Activated CD4-positive, alpha-beta memory T cell treated with anti-CD3 and anti-CD28 coated beads for 36 hours (primary cell): ENCODE results near the gene GALNT14. TPM values are rescaled to one million over a fixed set of nuclear protein-coding genes. Genes with fewer than 3 reads are reported as not detected.

ENCODE experiments used
- CTCF ChIA-PET: fragments of 350-600 bp; sonication (Branson Sonifier 250); formaldehyde crosslinking; loops from one replicate; lab custom pipeline; 2021; ENCODE audit warnings: antibody characterized with exemption, inconsistent platforms; lab: Charles Lee
- POLR2A ChIA-PET: fragments of 350-600 bp; sonication (Branson Sonifier 250); formaldehyde crosslinking; loops from one replicate; lab custom pipeline; 2021; ENCODE audit warnings: antibody characterized with exemption; lab: Charles Lee
- DNase-seq: peaks from one replicate; pipeline ENCODE4 v3.0.0-alpha.2; 2020
- H3K27ac Mint-ChIP-seq: one replicate; pipeline ENCODE4 v1.8.0; 2021; ENCODE audit warnings: mixed read lengths
- H3K27me3 Mint-ChIP-seq: one replicate; pipeline ENCODE4 v1.8.0; 2021; ENCODE audit warnings: mixed read lengths
- H3K36me3 Mint-ChIP-seq: one replicate; pipeline ENCODE4 v1.8.0; 2021; ENCODE audit warnings: mixed read lengths
- H3K4me1 Mint-ChIP-seq: one replicate; pipeline ENCODE4 v1.8.0; 2021; ENCODE audit warnings: low read depth, mixed read lengths
- H3K4me3 Mint-ChIP-seq: one replicate; pipeline ENCODE4 v1.8.0; 2021; ENCODE audit warnings: mild to moderate bottlenecking, mixed read lengths
- H3K9me3 Mint-ChIP-seq: one replicate; pipeline ENCODE4 v1.8.0; 2021; ENCODE audit warnings: mixed read lengths
- intact Hi-C: fragments of 100-400 bp; cut with micrococcal nuclease; formaldehyde crosslinking; loops from one replicate; pipeline ENCODE4 v1.15.1; 2023
- total RNA-seq, 2 experiments: library from RNA; stranded (reverse); gene quantifications; one replicate each; pipeline ENCODE4 v1.2.3, GENCODE V29; 2021

Gene GALNT14
- total RNA-seq, 2 experiments from 2014 or later = 0.43 to 0.44 TPM

DNA sequence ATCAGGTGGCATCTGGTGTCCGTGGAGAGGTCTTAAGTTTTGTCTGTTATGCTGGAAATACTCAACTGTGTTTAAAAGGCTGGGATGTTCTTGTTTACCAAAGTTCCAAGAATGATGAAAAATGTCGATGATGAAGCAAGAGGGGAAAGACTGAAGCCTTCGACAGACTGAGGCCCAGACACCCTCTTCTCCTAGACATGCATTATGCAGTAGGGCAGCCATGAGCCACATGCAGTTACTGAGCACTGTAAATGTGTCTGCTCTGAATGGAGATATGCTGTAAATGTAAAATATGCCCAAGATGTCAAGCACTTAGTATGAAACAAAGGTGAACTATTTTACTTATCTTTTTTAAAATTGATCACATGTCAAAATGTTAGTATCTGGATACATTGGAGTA, 163.1 kb downstream of the GALNT14 start:
- H3K9me3 Mint-ChIP-seq = no peaks in the 10 kb centered on the region
- CTCF ChIA-PET = no interaction called here
- H3K27ac Mint-ChIP-seq = no peak overlapping the region
- peaks cover 9% of the 10 kb centered on the region for H3K27me3 Mint-ChIP-seq
- no peaks in the 10 kb centered on the region for H3K36me3 Mint-ChIP-seq
- H3K4me3 Mint-ChIP-seq = no peak overlapping the region
- peaks cover 2% of the 10 kb centered on the region for H3K4me1 Mint-ChIP-seq
- intact Hi-C loops = no loop called here
- POLR2A ChIA-PET = no interaction called here
- DNase-seq = no peak

DNA sequence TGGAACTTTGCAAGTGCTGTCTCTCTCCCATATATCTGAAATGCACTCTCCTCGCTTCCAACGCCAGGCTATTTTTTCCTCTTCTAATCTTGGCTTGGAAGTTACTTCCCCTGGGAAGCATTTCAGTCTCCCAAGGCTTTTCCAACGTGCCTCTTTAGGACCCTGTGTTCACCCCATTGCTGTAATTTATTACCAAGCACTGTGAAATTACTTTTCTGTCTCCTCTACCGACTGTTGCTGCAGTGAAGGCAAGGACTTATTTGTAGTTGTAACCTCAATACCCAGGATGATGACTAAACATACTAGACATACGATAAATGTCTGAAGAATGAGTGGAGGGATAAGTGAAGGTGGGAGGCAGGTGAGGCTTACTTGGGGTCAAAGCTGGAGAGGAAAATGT, 163.7 kb downstream of the GALNT14 start:
- CTCF ChIA-PET = no interaction called here

DNA sequence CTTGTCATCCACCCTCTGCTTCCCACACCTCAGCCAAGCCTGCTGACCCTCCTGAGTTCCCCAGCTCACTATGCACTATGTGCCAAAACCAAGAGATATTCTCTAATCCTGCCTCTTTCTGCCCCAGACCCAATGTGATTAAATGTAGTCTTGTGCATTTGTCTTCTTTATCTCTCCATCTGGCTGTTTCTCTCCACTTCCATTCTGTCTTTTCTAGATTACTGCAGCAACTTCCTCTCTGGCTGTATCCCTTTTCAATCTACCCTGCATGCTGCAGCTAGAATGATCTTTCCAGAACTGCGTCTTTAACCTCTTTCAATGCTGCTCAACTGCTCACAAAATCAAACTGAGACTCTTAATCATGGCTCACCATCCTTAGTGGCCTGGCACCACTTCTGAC, 164.1 kb downstream of the GALNT14 start:
- intact Hi-C loops = no loop called here
- ChIA-PET CTCF (no interaction called here), POLR2A (no interaction called here)
- no peaks in the 10 kb centered on the region for H3K9me3 Mint-ChIP-seq
- DNase-seq = no peak
- peaks cover 11% of the 10 kb centered on the region for H3K27me3 Mint-ChIP-seq
- peaks cover 2% of the 10 kb centered on the region for H3K4me1 Mint-ChIP-seq
- H3K4me3 Mint-ChIP-seq = no peak overlapping the region
- H3K27ac Mint-ChIP-seq = no peak overlapping the region
- no peaks in the 10 kb centered on the region for H3K36me3 Mint-ChIP-seq

More for the DNA sequence above, 163.7 kb downstream of the GALNT14 start:
- POLR2A ChIA-PET = no interaction called here
- Mint-ChIP-seq H3K4me1 (peaks cover 2% of the 10 kb centered on the region), H3K36me3 (no peaks in the 10 kb centered on the region), H3K9me3 (no peaks in the 10 kb centered on the region), H3K27ac (no peak overlapping the region), H3K27me3 (peaks cover 9% of the 10 kb centered on the region), H3K4me3 (no peak overlapping the region)
- intact Hi-C loops = no loop called here
- no peak for DNase-seq

DNA sequence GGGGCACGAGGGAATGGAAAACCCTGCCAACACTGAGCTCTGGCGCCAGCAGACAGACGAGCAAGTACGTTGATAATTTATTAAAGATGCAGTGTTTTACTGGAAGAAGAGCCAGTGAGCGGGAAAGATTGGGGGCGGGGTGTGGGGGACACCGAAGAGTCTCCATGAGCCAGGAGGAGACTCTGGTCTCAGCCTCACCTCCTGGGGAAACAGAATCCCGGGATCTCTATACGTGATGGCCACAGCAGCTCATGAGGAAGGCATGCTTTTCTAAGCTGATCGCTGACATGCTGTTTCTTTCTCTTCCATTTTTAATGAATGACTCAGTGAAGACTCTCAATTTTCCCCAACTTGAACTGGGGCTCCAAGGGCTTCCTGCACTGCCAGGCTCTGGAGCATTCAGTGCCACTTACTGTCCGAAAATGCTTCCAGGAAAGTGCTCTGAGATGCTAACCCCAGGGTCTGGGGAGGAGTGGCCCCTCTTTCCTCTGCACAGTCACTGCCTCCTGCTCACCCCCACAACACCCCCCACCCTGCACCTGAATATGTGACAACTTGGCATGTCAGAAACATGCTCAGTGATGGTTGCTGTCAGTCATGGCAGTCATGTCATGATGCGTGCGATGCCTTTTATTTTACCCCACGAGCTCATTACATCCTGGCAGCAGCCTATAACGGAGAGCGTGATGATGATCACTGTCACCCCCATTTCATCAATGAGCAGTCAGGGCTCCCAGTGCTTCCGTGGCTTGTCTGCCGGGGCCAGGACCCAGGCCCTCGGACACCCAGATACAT, 166.8 kb downstream of the GALNT14 start:
- no peaks in the 10 kb centered on the region for H3K36me3 Mint-ChIP-seq
- no peak for DNase-seq
- H3K27ac Mint-ChIP-seq = no peak overlapping the region
- no peaks in the 10 kb centered on the region for H3K9me3 Mint-ChIP-seq
- H3K4me1 Mint-ChIP-seq = no peaks in the 10 kb centered on the region
- H3K4me3 Mint-ChIP-seq = no peak overlapping the region
- intact Hi-C loops = no loop called here
- POLR2A ChIA-PET = no interaction called here
- H3K27me3 Mint-ChIP-seq = peaks cover 6% of the 10 kb centered on the region
- CTCF ChIA-PET = no interaction called here

DNA sequence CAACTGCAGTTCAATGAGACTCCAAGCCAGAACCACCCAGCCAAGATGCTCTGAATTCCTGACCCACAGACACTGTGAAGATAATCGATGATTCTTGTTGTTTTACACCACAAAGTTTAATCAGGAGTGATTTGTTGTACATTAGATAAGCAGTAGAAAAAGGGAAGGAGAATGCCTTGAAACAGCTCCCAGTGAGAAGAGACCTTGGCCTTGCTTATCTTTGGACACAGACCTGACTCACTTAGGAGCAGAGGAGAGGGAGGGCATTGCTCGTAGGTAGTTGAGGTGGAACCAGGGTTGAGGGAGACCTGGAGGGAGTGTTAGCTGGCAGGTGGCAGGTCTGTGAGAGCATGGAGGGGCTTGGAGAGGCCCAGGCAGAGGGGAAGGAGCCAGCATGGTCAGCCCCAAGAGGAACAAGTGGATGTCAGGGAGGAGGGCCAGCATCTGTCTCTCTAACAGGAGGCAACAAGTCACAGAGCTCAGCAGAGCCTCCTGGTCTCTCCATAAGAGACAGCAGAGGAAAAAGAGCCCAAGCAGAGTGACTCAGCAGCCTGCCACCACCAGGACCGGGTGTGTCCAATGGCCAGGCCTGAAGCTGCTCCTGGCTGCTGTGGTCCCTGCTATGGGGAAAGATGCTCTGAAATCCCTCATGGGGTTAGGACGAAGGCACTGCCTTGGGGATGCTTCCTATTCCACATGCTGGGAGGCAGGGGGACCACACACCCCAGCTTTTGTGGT, 169.4 kb downstream of the GALNT14 start:
- intact Hi-C loops = no loop called here
- Mint-ChIP-seq H3K36me3 (no peaks in the 10 kb centered on the region), H3K27ac (no peak overlapping the region), H3K27me3 (peaks cover 12% of the 10 kb centered on the region), H3K9me3 (no peaks in the 10 kb centered on the region), H3K4me1 (no peaks in the 10 kb centered on the region), H3K4me3 (no peak overlapping the region)
- no peak for DNase-seq
- ChIA-PET CTCF (no interaction called here), POLR2A (no interaction called here)

DNA sequence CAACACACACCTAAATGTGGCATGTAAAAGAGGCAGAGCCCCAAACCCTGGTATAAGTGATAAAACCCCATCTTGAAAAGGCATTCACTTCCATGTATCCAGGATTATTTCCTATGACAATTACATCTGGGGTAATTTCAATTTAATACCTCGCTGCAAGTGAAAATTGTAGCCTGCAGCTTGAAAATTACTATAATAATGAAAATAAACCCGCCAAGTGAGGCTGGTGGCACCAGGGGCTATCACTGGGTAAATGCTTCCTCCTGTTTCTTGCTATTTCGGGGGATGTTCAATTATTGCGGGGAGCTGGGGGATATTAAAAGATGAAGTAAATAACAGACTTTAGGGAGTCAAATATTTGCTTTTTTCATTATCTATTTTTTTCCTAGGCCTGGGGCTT, 171.5 kb downstream of the GALNT14 start:
- ChIA-PET CTCF (no interaction called here), POLR2A (no interaction called here)
- H3K27ac Mint-ChIP-seq = no peak overlapping the region
- H3K9me3 Mint-ChIP-seq = no peaks in the 10 kb centered on the region
- no peak for DNase-seq
- H3K27me3 Mint-ChIP-seq = peaks cover 12% of the 10 kb centered on the region
- H3K4me1 Mint-ChIP-seq = no peaks in the 10 kb centered on the region
- no peak overlapping the region for H3K4me3 Mint-ChIP-seq
- intact Hi-C loops = no loop called here
- no peaks in the 10 kb centered on the region for H3K36me3 Mint-ChIP-seq

DNA sequence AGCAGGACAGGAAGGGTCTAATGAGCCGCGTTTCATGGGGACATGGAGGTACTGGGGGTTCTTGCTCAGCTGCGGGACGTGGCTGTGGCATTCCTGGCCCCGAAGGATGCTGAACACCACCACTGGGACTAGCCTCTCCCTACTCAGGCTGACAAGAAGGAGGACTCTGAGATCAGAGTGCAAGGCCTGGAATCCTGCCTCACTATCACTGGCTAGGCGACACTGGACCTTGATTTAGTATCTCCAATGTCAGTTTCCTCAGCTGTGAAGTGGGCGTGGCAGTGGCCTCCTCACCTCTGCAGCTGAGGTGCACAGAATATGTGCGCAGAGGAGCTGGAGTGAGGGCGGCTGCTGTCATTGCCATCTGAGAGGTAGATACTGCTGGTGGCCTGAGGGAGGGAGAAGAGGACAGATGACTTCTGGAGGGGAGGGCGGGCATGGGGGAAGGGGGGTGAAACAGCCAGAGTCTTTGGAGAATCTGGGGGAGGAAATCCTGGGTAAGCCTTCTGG, 173.2 kb downstream of the GALNT14 start:
- Mint-ChIP-seq H3K9me3 (no peaks in the 10 kb centered on the region), H3K27ac (no peak overlapping the region), H3K27me3 (peaks cover 12% of the 10 kb centered on the region), H3K4me3 (no peak overlapping the region), H3K4me1 (no peaks in the 10 kb centered on the region), H3K36me3 (no peaks in the 10 kb centered on the region)
- DNase-seq = no peak
- ChIA-PET CTCF (no interaction called here), POLR2A (no interaction called here)
- intact Hi-C loops = no loop called here

DNA sequence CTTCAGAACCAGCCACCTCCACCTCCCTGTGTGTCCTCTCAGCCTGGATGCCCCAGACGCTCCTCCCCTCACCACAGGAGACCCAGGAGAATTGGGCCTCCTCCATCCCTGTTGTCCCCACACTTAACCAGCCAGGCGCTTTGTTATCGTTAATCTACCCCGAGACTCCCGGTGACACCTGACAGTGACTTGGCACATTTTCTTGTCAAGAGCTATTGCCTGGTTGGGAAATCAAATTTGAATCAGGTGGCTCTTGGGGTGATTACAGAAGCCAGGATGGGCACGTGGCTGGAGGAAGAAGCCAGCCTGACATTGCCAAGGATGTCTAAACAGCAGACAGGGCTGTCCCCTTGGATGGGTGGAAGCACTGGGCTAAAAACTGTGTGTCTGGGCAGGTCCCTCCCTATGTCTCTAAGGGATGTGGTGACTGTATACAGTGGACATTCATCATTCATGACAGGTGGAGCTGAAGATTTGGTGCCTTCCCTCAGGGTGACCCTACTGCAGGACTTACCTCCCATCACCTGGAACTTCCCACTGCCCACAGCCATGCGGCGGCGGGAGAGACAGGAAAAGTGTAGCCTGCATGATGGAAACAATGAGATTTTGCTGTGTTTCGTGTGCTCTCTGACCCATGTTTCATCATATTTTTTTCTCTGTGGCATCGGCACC, 173.8 kb downstream of the GALNT14 start:
- Mint-ChIP-seq H3K27me3 (peaks cover 11% of the 10 kb centered on the region), H3K27ac (no peak overlapping the region)

DNA sequence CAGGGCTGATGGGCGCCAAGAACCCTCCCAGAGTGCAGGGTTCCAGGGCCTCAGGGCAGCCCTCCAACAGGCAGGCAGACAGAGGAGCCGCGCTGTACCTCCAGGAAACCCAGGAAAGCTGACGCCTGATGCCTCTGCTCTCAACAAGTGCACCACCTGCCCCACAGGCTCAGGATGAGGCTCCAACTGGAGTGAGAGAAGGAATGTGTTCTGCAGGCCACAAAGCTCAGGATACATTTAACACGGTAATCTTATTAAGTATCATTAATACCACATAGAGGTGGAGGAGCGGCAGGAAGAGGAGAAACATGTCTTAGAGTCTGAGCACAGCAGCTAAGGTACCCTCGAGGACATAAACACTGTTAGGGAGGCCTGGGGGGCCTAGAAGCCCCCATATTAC, 175.1 kb downstream of the GALNT14 start:
- Mint-ChIP-seq H3K4me1 (no peaks in the 10 kb centered on the region), H3K9me3 (no peaks in the 10 kb centered on the region), H3K27me3 (peaks cover 10% of the 10 kb centered on the region), H3K36me3 (no peaks in the 10 kb centered on the region), H3K27ac (no peak overlapping the region), H3K4me3 (no peak overlapping the region)
- intact Hi-C loops = no loop called here
- no peak for DNase-seq
- CTCF ChIA-PET = no interaction called here
- POLR2A ChIA-PET = no interaction called here

More for the DNA sequence above, 173.8 kb downstream of the GALNT14 start:
- Mint-ChIP-seq H3K9me3 (no peaks in the 10 kb centered on the region), H3K36me3 (no peaks in the 10 kb centered on the region), H3K4me1 (no peaks in the 10 kb centered on the region), H3K4me3 (no peak overlapping the region)
- CTCF ChIA-PET = no interaction called here
- intact Hi-C loops = no loop called here
- POLR2A ChIA-PET = no interaction called here
- DNase-seq = no peak

DNA sequence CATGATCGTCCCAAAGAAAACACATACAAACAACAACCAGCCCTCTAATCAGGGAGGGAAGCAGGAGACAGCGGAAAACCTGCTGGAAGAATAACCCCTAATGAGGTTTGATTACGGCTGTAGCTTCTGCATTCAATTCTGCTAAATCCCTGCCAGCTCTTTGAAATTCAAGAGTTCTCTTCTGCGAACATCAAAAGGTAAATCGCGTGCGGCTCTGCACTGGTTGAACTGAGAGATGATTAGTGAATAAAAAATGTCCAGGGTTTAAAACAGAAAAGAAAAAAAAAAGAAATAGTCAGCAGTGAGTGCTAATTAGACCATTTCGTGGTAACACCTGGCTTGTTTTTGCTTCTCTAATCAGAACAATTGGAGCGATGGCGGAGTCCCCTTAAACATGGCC, 178.0 kb downstream of the GALNT14 start:
- intact Hi-C loops = no loop called here
- Mint-ChIP-seq H3K27ac (no peak overlapping the region), H3K36me3 (no peaks in the 10 kb centered on the region), H3K4me3 (no peak overlapping the region), H3K4me1 (no peaks in the 10 kb centered on the region), H3K27me3 (peaks cover 4% of the 10 kb centered on the region), H3K9me3 (no peaks in the 10 kb centered on the region)
- POLR2A ChIA-PET = no interaction called here
- CTCF ChIA-PET = interaction anchor here (0.6 kb wide), 1 partner anchor 34 kb away, joined by 3 read pairs; no protein-coding TSS in a partner anchor
- no peak for DNase-seq

DNA sequence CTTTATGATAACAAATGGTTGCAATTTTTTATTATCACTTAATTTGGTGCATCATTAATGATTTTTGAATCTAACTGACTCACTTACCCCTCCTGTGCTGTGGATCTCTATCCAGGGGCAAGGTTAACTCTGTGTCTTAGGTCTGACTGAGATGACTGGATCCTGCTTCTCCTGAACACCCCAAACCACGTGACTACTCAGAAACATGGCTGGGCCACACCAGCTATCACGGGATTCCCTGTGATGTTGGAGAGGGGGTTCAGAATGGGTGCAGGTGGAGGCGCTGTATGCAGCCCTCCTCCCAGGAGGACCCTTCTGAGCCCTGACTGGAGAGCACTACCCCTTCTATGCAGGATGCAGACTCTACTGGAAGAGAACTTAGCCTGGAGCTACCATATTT, 178.6 kb downstream of the GALNT14 start:
- Mint-ChIP-seq H3K4me3 (no peak overlapping the region), H3K27me3 (peaks cover under 1% of the 10 kb centered on the region), H3K9me3 (no peaks in the 10 kb centered on the region), H3K27ac (no peak overlapping the region), H3K4me1 (no peaks in the 10 kb centered on the region), H3K36me3 (no peaks in the 10 kb centered on the region)
- CTCF ChIA-PET = interaction anchor here (0.6 kb wide), 1 partner anchor 34 kb away, joined by 3 read pairs; no protein-coding TSS in a partner anchor
- no peak for DNase-seq
- intact Hi-C loops = no loop called here
- POLR2A ChIA-PET = no interaction called here

DNA sequence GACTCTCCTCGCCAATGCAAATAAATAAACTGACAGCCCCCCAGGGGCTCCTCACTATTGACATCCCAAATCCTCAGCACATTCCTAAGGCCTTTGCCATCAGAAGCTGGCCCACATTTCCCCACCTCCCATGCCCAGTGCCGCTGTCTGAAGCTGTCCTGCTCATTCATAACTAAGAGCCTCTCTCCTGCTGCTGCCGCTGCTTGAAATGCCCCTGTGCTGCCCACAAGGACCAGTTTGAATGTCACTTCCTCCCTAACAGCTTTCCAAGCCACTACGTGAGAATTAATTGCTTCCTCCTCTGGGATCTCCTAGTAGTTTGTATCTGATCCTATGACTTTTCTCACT, 179.3 kb downstream of the GALNT14 start:
- no peaks in the 10 kb centered on the region for H3K9me3 Mint-ChIP-seq
- DNase-seq = no peak
- ChIA-PET CTCF (no interaction called here), POLR2A (no interaction called here)
- no peaks in the 10 kb centered on the region for H3K27me3 Mint-ChIP-seq
- H3K4me3 Mint-ChIP-seq = no peak overlapping the region
- intact Hi-C loops = no loop called here
- no peaks in the 10 kb centered on the region for H3K4me1 Mint-ChIP-seq
- no peaks in the 10 kb centered on the region for H3K36me3 Mint-ChIP-seq
- H3K27ac Mint-ChIP-seq = no peak overlapping the region
